GM20431 (cell line): Measurements from ENCODE around the gene CD34.
"Not testable (repeated sequence)": the region's sequence is repeated elsewhere in the genome, so short reads cannot be mapped to it uniquely, and the experiment has no call there.

Experiments used
- in situ Hi-C: fragments of 300-500 bp; cut with MseI, MboI; formaldehyde crosslinking; loops from one replicate; pipeline ENCODE4 v1.15.0; 2020; ENCODE audit warnings: low sequenced_read_pairs; ENCODE audit not compliant: unreplicated experiment

CD34 gene

DNA sequence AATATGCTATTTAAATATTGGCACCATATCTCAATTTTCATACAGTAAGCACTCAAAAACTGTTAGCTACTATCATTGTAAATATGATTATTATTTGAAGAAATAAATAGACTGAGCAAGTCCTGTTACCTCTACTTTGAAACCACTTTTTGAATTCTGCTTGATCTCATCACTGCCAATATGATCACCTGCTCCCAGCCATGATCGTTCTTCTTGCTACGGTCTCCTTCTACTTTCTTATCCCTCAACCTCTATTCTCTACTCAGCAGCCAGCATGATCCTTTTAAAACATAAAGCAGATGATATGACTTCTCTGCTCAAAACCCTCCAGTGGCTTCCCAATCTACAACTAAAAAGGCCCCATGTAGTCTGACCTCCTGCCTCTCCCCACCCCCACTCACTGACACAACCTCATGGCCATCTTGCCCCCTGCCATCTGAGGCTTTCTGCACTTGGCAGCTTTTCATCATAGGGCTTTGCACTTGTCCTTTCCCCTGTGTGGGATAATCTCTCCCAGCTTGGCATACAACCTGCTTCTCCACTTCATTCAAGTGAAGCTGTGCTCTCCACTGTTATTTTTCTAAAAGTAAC, 27.2 kb downstream of the CD34 start:
- in situ Hi-C loops: no loop called here

DNA sequence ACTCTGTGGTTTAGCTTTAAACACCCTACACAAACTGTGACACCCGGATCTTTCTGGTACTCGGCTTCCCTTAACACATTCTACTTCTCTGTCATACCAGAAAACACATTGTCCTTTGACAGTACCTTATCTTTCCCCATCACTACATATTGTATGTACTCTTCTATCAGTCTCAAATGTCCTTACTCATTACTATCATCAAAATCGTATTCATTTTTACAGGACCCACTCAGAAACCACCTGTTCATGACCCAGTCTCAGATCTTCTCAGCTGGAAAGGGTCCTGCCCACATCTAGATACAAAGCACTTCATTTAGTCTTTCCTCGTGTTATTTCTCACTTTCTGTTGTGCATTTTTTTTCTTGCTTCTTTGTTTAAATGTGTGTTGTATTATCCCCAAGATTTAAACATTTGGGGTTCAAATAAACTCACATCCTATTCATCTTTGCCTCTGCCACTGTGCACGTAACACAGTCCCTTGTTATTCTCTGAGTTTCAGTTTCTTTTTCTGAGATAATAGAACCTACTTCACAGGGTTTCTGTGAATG, 27.7 kb downstream of the CD34 start:
- in situ Hi-C loops: no loop called here

DNA sequence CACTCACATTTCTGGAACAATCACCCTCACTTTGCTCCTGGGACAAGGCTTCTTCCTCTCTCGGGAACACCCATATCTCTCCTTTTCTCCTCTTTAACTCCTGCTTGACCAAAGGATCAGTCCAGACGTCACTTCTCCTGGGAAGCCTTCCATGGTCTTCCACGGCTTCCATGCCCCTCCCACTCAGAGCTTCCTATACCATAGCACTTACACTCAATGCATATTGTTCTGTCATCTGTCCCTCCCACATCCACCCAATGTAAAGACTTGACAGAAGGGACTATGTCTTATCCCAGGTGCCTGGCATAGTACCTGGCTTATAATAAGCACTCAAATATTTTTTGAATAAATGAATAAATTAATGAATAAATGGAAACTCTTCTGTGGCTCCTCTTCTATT, 28.2 kb downstream of the CD34 start:
- in situ Hi-C loops: no loop called here

DNA sequence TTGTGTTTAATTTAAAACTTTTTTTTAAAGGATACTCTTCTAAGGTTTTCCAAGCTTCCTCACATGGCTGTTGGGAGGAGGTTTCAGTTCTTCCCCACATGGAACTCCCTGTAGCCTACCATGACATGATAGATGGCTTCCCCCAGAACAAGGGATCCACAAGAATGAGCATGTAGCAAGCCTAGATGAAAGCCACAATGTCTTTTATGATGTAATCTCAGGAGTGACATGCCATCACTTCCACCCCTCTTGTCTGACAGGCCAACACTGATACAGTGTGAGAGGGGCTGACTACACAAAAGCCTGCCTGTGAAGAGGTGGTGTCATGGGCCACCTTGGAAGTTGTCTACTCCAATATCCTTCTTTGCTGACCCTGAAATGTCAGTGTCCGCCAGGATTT, 32.0 kb downstream of the CD34 start:
- in situ Hi-C loops: no loop called here

DNA sequence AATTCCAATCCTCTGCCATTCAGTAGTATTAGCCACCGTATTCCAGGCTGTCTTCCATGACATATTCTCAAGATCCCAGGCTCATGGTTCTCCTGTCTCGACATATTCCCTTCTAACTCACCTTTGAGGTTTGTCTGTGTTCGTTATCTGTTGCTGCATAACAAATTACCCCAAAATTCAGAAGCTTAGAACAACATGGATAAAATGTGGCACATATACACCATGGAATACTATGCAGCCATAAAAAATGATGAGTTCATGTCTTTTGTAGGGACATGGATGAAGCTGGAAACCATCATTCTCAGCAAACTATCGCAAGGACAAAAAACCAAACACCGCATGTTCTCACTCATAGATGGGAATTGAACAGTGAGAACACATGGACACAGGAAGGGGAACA, 33.0 kb downstream of the CD34 start:
- in situ Hi-C loops: not testable (repeated sequence)

DNA sequence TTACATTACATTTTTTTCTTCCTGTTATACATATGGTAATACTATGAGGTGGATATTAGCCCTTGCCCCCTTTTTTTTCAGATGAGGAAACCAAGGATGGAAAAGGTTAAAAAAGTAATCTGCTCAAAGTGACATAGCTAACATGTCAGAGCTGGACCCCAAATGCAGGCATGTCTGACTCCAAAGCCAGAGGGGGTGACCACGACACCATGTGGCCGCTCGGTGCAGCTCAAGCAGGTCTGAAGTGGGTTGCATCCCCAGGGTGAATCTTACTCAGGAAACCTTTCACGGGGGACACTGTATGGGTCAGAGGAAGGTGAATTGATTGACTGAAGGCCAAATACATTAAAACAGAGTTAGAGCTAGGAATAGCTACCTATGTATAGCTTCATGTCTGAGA, 34.8 kb downstream of the CD34 start:
- in situ Hi-C loops: no loop called here

DNA sequence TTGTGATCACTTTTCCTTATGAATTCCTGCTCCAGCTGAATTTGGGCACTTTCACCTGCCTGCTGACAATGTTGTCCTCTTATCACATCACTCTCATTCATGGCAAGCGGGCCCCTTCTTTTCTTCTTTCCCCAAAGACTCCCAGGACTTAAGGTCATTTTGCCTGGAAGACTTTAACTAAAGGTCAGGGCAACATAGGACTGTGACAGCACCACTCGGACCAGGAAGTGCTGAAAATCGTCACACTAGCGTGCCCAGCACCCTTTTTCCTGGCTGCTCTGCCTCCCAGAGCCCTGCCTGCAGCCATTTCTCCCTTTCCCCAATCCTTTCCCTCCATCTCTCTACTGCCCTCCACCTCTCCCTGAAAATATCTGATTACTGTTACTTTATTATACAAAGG, 35.4 kb downstream of the CD34 start:
- in situ Hi-C loops: no loop called here

DNA sequence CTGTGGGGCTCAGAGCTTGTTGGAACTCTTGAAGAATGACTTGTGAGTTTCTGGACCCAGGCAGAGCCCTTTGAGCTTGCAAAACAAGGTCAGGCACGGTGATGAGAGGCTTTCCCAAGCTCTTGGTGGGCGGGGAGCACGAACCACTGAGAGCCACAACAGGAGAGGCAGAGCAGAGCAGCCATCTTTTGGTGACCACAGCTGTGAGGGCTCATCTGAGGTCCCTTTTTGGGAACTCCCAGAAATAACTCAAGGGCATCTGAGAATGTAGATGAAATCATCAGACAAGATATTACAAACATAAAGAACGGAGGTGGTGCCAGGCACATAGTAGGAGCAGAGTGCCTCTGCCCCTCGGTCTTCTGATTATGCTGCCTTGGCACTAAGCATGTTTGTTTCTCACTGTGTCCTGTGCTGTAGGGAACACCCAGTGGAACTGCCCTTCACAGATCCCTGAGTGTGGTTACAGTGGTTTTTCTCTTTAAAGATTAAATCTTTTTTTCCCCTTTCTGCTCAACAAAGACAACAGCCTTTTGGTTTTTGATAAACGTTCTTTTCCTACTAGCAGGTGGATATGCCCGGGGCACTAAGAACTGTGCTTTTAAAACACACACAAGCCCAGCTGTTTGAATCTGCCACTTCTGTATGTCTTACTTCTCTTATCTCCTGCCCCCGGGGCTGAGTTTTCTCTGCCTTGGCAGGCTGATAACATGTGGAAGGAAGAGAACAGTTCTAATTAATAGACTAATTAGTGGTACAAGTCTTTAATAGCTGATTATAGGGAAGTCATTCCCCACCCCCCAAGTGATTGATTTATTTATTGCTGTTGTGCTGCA, 37.7 kb downstream of the CD34 start:
- in situ Hi-C loops: no loop called here

DNA sequence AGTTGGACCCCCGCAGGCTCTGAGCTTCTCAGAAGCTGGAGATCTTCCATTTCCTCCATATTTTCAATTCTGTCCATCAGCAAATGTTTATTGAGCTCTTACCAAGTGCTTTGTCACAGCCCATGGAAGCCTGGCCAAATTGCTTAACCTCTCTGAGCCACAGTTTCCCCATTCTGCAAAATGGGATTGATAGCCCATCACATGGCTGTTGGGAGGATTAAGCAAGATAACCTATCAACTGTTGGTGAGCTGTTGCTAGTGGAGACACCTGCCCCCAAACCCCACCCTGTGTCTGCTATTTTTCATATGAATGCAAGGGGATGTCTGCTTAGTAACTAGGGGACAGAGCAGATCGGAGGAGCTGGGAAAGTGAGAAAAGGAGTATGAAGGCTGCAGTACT, 38.3 kb downstream of the CD34 start:
- in situ Hi-C loops: no loop called here

DNA sequence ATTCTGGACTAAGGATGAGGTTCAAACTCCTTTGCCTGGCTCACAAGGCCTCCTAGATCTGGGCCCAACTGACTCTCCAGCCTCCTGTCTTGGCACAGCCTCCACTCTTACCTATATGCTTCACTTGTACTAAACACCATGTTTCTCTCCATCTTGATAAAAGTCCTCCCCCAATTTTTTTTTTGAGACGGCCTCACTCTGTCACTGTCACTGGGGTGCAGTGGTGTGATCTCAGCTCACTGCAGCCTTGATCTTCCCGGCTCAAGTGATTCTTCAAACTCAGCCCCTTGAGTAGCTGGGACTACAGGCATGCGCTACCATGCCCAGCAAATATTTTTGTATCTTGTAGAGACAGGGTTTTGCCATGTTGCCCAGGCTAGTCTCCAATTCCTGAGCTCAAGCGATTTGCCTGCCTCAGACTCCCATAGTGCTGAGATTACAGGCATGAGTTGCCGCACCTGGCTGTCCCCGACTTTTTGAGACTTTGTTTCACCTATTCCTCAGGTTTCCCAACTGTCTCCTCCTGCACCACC, 39.7 kb downstream of the CD34 start:
- in situ Hi-C loops: no loop called here

DNA sequence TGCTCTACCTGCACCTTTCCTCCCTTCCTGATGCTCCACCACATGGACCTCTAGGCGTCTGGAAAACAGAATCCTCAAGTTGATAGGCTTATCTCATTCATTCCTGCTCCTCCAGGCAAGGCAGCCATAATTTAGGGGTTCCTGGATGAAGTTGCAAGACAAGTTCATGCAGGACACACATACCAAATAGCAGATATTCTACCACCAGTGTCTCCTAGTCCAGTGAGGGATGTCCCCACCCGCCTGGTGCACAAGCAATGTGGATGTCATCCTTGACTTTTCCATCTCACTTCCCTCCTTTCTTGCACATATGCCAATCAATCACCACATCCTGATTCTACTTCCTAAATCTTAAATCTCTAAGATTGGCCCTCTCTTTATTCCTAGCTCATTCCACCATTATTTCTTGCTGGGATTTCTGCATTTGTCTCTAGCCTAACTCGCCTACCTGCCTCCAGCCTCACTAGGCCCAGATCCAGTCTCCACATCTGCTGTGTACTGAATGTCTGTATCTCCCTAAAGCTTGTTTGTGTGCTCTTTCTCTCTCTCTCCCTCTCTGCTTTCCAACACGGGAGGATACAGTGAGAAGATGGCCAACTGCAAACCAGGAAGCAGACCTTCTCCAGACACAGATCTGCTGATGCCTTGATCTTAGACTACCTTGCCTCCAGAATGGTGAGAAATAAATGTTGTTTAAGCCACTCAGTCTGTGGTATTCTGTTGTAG, 40.5 kb downstream of the CD34 start:
- in situ Hi-C loops: no loop called here

DNA sequence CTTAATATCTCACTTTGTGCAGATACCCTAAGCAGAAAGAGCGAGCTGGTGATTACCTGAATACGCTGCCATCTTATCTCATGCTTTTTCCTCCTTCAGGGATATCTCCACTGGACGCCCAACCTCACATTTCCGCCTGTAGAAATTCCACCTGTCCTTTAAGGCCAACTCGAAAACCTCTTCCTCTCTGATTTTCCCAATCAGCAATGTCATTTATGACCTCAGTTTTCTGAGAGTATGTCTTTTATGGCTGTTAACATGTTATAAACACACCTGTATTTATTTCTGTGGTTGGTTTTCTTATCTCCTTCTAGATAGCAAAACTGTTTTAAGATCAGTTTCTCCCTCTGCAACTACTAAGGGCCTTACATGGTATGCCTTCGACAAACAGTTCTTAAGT, 41.1 kb downstream of the CD34 start:
- in situ Hi-C loops: no loop called here

DNA sequence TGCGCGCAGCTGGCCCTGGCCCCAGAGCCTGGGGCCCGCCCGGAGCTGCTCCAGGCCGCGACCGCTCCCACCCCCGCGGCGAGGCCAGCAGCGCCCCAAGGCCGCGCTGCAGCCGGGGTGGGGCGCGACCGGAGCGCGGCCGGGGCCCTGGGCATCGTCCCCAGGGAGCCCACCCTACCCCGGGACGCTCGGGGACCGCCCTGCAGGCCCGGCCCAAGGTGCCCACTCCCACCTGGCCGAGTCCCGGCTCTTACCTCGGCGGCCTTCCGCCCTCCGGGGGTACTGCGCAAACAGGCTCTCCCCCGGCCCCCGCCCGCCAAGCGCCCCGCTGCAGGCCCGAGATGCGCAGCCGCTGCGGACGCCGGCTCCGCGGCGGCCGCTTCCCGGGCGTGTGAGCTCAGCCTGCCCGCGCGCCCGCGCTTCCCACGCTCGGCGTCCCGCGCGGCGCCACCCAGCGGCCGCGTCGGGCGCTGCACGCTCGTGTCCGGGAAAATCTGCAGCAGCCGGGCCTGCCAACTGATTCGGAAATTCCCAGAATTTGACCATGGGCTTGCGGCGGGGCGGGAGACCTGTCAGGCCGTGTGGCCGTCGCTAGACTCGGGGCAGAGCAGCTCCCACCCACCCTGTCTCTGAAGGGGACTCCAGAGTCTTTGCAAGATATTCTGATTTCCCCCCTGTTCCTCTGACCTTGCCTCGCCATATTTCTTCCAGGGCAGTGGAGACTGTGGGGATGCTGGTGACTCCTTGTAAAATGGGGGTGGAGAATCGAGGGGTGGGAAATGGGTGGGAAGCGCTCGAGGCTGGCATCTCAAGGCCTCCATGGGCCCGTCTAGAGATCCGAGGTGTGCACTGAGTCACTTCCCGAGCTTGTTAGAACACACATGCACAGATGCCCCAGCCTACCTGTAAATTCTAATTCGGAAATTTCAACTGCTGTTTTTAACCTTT, 41.9 kb downstream of the CD34 start:
- in situ Hi-C loops: no loop called here

DNA sequence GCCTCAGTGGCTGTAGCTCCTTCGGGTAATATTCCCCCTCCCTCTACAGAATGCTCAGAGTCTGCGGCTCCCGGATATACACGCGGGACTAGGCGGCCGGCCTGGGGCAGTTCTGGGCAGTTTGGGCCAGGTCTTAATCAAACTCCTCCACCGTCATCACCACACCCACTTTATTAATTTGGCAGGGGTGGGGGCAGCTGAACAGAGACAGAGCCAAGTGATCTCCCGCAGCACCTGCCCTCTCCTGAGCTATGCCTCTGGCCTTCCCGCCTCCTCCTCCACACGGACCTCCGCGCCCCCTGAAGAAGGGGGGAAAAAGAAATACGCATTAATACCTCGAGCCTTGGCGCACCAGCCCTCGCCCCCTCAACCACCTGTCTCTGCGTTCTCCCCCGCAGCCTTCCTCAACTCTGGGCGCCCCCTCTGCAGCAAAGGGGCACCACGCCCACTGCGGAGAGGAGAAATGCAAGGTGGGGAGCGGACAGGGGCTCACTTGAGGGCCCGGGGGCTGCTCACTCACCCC, 42.6 kb downstream of the CD34 start:
- in situ Hi-C loops: no loop called here

DNA sequence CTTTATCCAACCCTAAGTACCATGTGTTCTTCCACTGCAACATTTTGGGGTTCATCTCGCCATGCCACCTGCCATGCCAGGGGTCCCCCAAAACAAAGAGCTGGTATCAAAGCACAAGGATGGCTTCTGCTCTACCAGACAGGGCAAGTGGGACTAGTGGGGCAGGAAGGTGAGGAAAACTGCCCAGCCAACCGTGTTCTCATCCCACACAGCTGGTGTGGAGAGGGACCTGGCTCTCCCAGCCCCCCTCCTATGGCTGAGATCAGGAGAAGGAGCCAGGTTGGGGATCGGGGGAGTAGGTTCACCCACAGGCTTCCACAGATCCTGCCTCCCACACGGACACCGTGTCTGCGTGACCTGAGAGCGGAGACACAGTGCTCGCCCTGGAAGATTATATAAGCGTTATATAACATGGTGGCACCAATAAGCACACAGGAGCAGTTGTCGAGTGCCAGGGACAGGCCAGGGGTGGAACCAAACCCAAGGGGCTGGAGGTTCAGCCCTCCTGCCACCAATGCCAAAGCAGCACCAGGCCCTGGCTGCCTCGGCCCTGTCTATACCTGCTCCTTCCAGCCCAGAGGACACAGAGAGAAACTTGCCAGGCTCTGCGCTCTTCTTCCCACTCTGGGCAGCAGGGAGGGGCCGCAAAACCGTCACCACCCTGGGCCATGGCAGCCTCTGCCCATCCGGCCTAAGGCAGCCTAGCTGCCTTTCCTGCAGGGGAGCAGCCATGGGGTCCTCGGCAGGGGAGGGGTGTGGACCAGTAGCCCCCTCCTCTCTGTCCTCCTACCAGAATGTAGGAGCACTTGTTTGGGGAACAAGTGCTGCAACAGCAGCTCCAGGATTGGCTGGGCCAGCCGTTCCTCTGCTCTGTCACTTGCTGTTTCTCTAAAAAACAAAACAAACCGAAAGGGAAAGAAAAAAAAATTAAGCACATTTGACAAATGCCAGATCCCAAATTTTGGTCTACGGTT, 43.5 kb downstream of the CD34 start:
- in situ Hi-C loops: no loop called here

DNA sequence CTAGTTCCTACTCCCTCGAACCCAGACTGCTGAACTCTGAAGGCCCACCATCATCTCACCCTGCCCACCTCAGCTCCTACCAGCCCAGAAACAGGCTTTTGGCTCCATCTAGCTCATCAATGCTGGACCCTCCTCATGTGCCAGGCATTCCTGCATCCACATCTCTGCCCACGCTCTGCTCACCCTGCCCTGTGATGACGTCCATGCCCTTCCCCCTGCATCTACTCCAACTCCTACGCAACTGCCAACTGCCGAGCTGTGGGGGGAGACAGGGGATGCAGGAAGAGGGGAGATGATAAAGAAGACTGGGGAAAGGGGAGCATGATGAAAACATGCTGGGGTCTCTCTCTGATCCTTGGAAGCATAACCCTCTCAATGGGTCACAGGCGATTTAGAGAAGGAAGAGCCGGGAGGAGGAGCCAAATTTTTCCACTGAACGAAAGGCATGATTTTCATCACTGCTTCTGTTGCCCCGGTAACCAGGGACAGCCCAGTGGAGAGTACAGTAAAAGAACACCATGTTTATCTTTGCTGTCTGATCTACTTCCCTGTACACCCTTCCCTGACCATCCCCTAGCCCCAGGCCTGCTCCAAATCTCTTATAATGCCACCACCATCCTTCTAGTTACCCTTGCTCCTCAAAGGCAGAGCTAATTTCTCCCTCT, 44.3 kb downstream of the CD34 start:
- in situ Hi-C loops: no loop called here

DNA sequence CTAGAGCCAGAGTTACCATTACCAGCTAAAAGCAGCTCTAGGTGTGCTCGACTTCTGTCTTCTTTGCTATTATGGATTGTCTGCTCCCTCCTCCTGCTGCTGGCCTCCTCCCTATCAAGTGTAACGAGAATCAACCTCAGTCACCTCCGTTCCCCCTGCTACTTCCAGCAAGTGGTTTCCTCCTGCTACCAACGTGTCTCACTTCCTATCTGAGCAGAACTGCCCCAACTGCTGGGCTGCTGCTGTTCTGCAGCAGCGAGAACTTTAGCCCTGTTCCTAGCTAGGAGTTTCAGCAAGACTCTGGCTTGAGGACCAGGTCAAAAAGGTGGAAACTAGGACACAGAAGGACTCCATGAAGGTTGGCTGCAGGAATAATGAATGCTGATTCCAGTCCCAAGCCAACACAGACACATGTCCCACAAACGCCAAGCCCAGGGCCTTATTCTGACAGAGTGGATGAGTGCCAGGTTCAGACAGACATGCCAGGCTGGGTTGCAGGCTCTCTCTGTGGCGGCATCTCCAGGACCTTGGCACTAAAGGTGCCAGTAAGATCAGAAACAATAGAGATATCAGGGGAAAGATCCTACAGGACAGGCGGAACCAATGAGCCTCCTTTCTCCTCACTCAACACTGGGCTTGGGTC, 46.9 kb downstream of the CD34 start:
- in situ Hi-C loops: no loop called here
